CD1c-positive myeloid dendritic cell (primary cell): ENCODE results near the gene DCAF12.
"Not testable (repeated sequence)": the region's sequence is repeated elsewhere in the genome, so short reads cannot be mapped to it uniquely, and the experiment has no call there.

Source experiments
- DNase-seq: peaks from one replicate; pipeline ENCODE4 v3.0.0-alpha.2; 2016; ENCODE audit errors: extremely low spot score

DCAF12 gene

GRCh38 chr9:34069831-34070230 lies 56.7 kb downstream of the DCAF12 start:
- no peak for DNase-seq

GRCh38 chr9:34065541-34065940 lies 61.0 kb downstream of the DCAF12 start:
- DNase-seq: no peak

- DNase-seq: no peak
Measured at GRCh38 chr9:34059954-34060353, 66.5 kb downstream of the DCAF12 start.

GRCh38 chr9:34059281-34059680 lies 67.2 kb downstream of the DCAF12 start:
- DNase-seq: no peak

GRCh38 chr9:34049630-34050384 lies 76.7 kb downstream of the DCAF12 start:
- DNase-seq: no peak

- DNase-seq: peak; percentile 97
Measured at GRCh38 chr9:34048727-34049629, 77.5 kb downstream of the DCAF12 start, which contains the start of gene UBAP2. TSS of gene UBAP2 (minus strand) at chr9:34048887. CDS start at chr9:34017148, 31,739 bp downstream.

GRCh38 chr9:34047864-34048726 lies 78.4 kb downstream of the DCAF12 start:
- peak; percentile 37 for DNase-seq

GRCh38 chr9:34046784-34047379 lies 79.6 kb downstream of the DCAF12 start:
- DNase-seq: peak; percentile 48

GRCh38 chr9:34045903-34046302 lies 80.6 kb downstream of the DCAF12 start:
- no peak for DNase-seq

- DNase-seq: not testable (repeated sequence)
Measured at GRCh38 chr9:34042074-34042473, 84.4 kb downstream of the DCAF12 start.

GRCh38 chr9:34038851-34039250 lies 87.6 kb downstream of the DCAF12 start:
- DNase-seq: not testable (repeated sequence)

- no peak for DNase-seq
Measured at GRCh38 chr9:34037626-34038025, 88.9 kb downstream of the DCAF12 start.

GRCh38 chr9:34036625-34037024 lies 89.9 kb downstream of the DCAF12 start:
- no peak for DNase-seq
